Endothelial cell of umbilical vein (primary cell): Measurements from ENCODE around the gene APOF. TPM values are rescaled to one million over a fixed set of nuclear protein-coding genes. Genes with fewer than 3 reads are reported as not detected.

ENCODE experiments used
- BruUV-seq: library from RNA; stranded (reverse); fragments of 400-500 nt; replicated peaks from 2 replicates; lab custom pipeline; 2021; lab: Mats Ljungman, UMichigan
- CTCF ChIA-PET: fragments of 300-600, 350-600 bp; sonication (Branson Sonifier 250); formaldehyde crosslinking; loops from one replicate; lab custom pipeline; 2021; ENCODE audit warnings: antibody characterized with exemption, inconsistent platforms; lab: Charles Lee
- POLR2A ChIA-PET: fragments of 300-600, 350-600 bp; sonication (Branson Sonifier 250); formaldehyde crosslinking; loops from one replicate; lab custom pipeline; 2021; ENCODE audit warnings: antibody characterized with exemption, inconsistent platforms; lab: Charles Lee
- DNase-seq: peaks from one replicate; pipeline ENCODE4 v3.0.0-alpha.2; 2011; ENCODE audit warnings: low read depth, low spot score
- FAIRE-seq: peaks from 2 replicates; lab custom pipeline; 2011; peaks lifted over from hg19 to GRCh38; lab: Jason Lieb, UNC
- H2AFZ ChIP-seq: 2 replicates; pipeline ENCODE4 v1.6.0; 2012; ENCODE audit warnings: low read depth, low read length, control low read depth, inconsistent platforms
- H3K27ac ChIP-seq: 2 replicates; pipeline ENCODE4 v1.5.1; 2011; ENCODE audit warnings: low read depth, mild to moderate bottlenecking, control low read depth, low read length, moderate library complexity; ENCODE audit not compliant: insufficient read depth
- H3K27me3 ChIP-seq, 2 experiments: 2 replicates each; pipeline versions ENCODE4 v1.6.0 to v1.6.1; 2011; ENCODE audit warnings: low read length in 2 of 2, mixed read lengths in 1 of 2; ENCODE audit not compliant: control insufficient read depth in 2 of 2, insufficient read depth in 2 of 2
- H3K36me3 ChIP-seq, 2 experiments: 2 replicates in 1 of 2; 3 replicates in 1 of 2; pipeline ENCODE4 v1.5.1; 2011; ENCODE audit warnings: low read length in 2 of 2, mild to moderate bottlenecking in 1 of 2, moderate library complexity in 1 of 2; ENCODE audit not compliant: control insufficient read depth in 2 of 2, insufficient read depth in 2 of 2; ENCODE audit errors: extremely low read depth in 1 of 2
- H3K4me1 ChIP-seq: 3 replicates; pipeline ENCODE4 v1.5.1; 2011; ENCODE audit warnings: mild to moderate bottlenecking, low read length; ENCODE audit not compliant: control insufficient read depth, insufficient read depth; ENCODE audit errors: extremely low read depth
- H3K4me2 ChIP-seq: 2 replicates; pipeline ENCODE4 v1.6.1; 2011; ENCODE audit warnings: low read length, control low read depth, mixed read lengths; ENCODE audit not compliant: insufficient read depth
- H3K4me3 ChIP-seq, 3 experiments: fragments of 200-600 bp in 1 of 3; sonication (generic), shearing (Covaris generic) in 1 of 3; replicated peaks in 1 of 3; 2 replicates each; pipeline ENCODE4 v1.5.1; 2011 to 2016; ENCODE audit warnings: control low read depth in 3 of 3, low read length in 3 of 3, mild to moderate bottlenecking in 2 of 3, inconsistent platforms in 1 of 3, low read depth in 1 of 3, moderate library complexity in 1 of 3; ENCODE audit not compliant: insufficient read depth in 1 of 3
- H3K79me2 ChIP-seq: 2 replicates; pipeline ENCODE4 v1.6.0; 2012; ENCODE audit warnings: low read length, inconsistent platforms; ENCODE audit not compliant: control insufficient read depth, insufficient read depth
- H3K9ac ChIP-seq: replicated peaks from 2 replicates; pipeline ENCODE3; 2011; ENCODE audit warnings: low read length, control low read depth; ENCODE audit not compliant: insufficient read depth; ENCODE audit errors: extremely low read depth
- H3K9me1 ChIP-seq: replicated peaks from 3 replicates; pipeline ENCODE4 v1.6.0; 2011; ENCODE audit warnings: mild to moderate bottlenecking, low read length; ENCODE audit not compliant: control insufficient read depth, insufficient read depth; ENCODE audit errors: extremely low read depth
- H3K9me3 ChIP-seq: replicated peaks from 2 replicates; pipeline ENCODE4 v1.5.1; 2012; ENCODE audit warnings: low read length, inconsistent platforms; ENCODE audit not compliant: control insufficient read depth, insufficient read depth
- H4K20me1 ChIP-seq: replicated peaks from 2 replicates; pipeline ENCODE3; 2011; ENCODE audit warnings: mild to moderate bottlenecking, low read length; ENCODE audit not compliant: control insufficient read depth, insufficient read depth; ENCODE audit errors: extremely low read depth
- EZH2 ChIP-seq: IDR thresholded peaks from 2 replicates; pipeline ENCODE4 v1.6.1; 2012; ENCODE audit warnings: borderline replicate concordance, low read depth, mild to moderate bottlenecking, moderate library complexity, low read length, inconsistent platforms; ENCODE audit not compliant: severe bottlenecking
- FOS ChIP-seq: IDR thresholded peaks from 2 replicates; pipeline ENCODE4 v1.6.1; 2011; ENCODE audit warnings: mild to moderate bottlenecking, low read length, moderate library complexity, borderline replicate concordance; ENCODE audit not compliant: insufficient read depth
- GATA2 ChIP-seq: IDR thresholded peaks from 2 replicates; pipeline ENCODE4 v1.7.0; 2011; ENCODE audit warnings: low read depth, mild to moderate bottlenecking, moderate library complexity, mixed read lengths, low read length; ENCODE audit not compliant: insufficient read length, insufficient read depth
- JUN ChIP-seq: IDR thresholded peaks from 2 replicates; pipeline ENCODE4 v1.6.1; 2011; ENCODE audit warnings: borderline replicate concordance, low read depth; ENCODE audit not compliant: insufficient read length, insufficient read depth
- MYC ChIP-seq: IDR thresholded peaks from one replicate; pipeline ENCODE4 v1.6.1; 2011; ENCODE audit warnings: mild to moderate bottlenecking, low read depth, low read length
- POLR2A ChIP-seq: IDR thresholded peaks from 2 replicates; pipeline ENCODE4 v1.6.1; 2012; ENCODE audit warnings: low read depth, mild to moderate bottlenecking, control low read depth, low read length
- POLR2AphosphoS5 ChIP-seq: IDR thresholded peaks from 2 replicates; pipeline ENCODE4 v1.6.1; 2012; ENCODE audit warnings: low read depth, mild to moderate bottlenecking, control low read depth, low read length, moderate library complexity; ENCODE audit not compliant: insufficient read depth
- dilution Hi-C: fragments of 300-500 bp; cut with MboI; formaldehyde crosslinking; loops from one replicate; pipeline ENCODE4 v1.15.0; 2019; ENCODE audit warnings: low sequenced_read_pairs; ENCODE audit not compliant: extremely low pct_ligation_motif_present
- intact Hi-C: fragments of 100-400 bp; cut with micrococcal nuclease; formaldehyde crosslinking; loops from one replicate; pipeline ENCODE4 v1.10.0; 2022
- polyA plus RNA-seq, 4 experiments: library from polyadenylated mRNA; depleted of rRNA in 3 of 4; stranded (reverse) in 3 of 4; unstranded in 1 of 4; fragments of >200 nt; gene quantifications; 2 replicates each; pipeline versions ENCODE4 v1.2.1 to v1.2.3, GENCODE V29; 2011 to 2012; ENCODE audit warnings: missing spikeins in 1 of 4
- total RNA-seq: library from RNA; stranded (reverse); gene quantifications from 2 replicates; pipeline ENCODE4 v1.2.3, GENCODE V29; 2021
- TF ChIP-seq, protein P1 (sequence below): IDR thresholded peaks from 2 replicates; pipeline ENCODE4 v1.6.1; 2011; ENCODE audit not compliant: insufficient read depth, insufficient read length
- TF ChIP-seq, protein P2 (sequence below), 2 donors: IDR thresholded peaks; 1 replicate in 1 of 2; 2 replicates in 1 of 2; pipeline ENCODE4 v1.5.1; 2011; ENCODE audit warnings: low read length in 2 of 2, mild to moderate bottlenecking in 2 of 2, moderate library complexity in 2 of 2, control low read depth in 1 of 2, inconsistent platforms in 1 of 2, low read depth in 1 of 2; ENCODE audit not compliant: insufficient read depth in 1 of 2; ENCODE audit errors: extremely low read depth in 1 of 2

The APOF gene
- total and polyA plus RNA-seq, 2 donors (not counting 3 experiments of a cell fraction or from before 2014, with no cell fraction given) = not detected

DNA sequence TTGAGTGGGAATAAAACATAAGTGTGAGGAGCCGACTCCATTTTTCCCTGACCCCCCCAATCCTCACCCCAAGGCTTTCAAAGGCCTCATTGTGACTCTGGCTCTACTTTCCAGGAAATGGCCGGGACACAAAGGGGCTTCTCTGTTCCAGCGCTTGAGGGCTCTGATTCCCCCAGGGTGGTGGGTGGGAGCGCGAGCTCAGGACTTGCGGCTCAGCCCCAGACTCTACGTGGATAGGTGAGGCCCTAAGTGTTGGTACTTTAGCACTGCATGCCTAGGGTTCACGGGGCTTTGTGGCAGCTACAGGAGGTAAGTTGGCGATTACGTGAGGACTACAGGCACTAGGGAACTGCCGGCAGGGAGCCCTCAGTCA is 47.4 kb downstream of the APOF start:
- intact Hi-C loops (no loop called here), dilution Hi-C loops (no loop called here)

More for the DNA sequence above, 47.4 kb downstream of the APOF start:
- no peak for DNase-seq
- H2AFZ ChIP-seq = peak overlapping the region; percentile 72
- ChIA-PET CTCF (interaction anchor here (0.8 to 4.5 kb wide), 7 partner anchors 8 to 148 kb away, joined by 4 to 60 read pairs (median 8); partner anchors contain the start of genes PAN2, SMARCC2, STAT2 and TIMELESS), POLR2A (interaction anchor here (0.8 to 1.7 kb wide), 4 partner anchors 18 to 149 kb away, joined by 4 to 9 read pairs (median 6); partner anchors contain the start of genes PAN2, RNF41 and STAT2)
- peaks cover 3 to 5% of the 10 kb centered on the region in 2 experiments for H3K36me3 ChIP-seq
- TSS peak; percentile 51 for BruUV-seq
- H3K9ac ChIP-seq = peak overlapping the region; percentile 69
- TF ChIP-seq FOS (no peak), MYC (no peak), POLR2AphosphoS5 (no peak), GATA2 (no peak), JUN (no peak), POLR2A (no peak), EZH2 (no peak)
- TF ChIP-seq, protein P1, sequence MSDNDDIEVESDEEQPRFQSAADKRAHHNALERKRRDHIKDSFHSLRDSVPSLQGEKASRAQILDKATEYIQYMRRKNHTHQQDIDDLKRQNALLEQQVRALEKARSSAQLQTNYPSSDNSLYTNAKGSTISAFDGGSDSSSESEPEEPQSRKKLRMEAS = no peak
- TF ChIP-seq, protein P2, sequence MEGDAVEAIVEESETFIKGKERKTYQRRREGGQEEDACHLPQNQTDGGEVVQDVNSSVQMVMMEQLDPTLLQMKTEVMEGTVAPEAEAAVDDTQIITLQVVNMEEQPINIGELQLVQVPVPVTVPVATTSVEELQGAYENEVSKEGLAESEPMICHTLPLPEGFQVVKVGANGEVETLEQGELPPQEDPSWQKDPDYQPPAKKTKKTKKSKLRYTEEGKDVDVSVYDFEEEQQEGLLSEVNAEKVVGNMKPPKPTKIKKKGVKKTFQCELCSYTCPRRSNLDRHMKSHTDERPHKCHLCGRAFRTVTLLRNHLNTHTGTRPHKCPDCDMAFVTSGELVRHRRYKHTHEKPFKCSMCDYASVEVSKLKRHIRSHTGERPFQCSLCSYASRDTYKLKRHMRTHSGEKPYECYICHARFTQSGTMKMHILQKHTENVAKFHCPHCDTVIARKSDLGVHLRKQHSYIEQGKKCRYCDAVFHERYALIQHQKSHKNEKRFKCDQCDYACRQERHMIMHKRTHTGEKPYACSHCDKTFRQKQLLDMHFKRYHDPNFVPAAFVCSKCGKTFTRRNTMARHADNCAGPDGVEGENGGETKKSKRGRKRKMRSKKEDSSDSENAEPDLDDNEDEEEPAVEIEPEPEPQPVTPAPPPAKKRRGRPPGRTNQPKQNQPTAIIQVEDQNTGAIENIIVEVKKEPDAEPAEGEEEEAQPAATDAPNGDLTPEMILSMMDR (IDR thresholded peaks at IDR 0.05; ENCODE audit: extremely low read depth in 1 of 2, insufficient read depth in 1 of 2, low read depth in 1 of 2, low read length in 2 of 2) = no peak
- peak overlapping the region; percentile 56 for H3K4me2 ChIP-seq
- no peaks in the 10 kb centered on the region for H3K27me3 ChIP-seq
- peak overlapping the region; percentile 7 to 70 (median 57) for H3K4me3 ChIP-seq
- no peaks in the 10 kb centered on the region for H3K9me3 ChIP-seq
- H4K20me1 ChIP-seq = no peaks in the 10 kb centered on the region
- H3K79me2 ChIP-seq = peaks cover 13% of the 10 kb centered on the region
- peaks cover 9% of the 10 kb centered on the region for H3K4me1 ChIP-seq
- FAIRE-seq = no peak
- H3K27ac ChIP-seq = peak overlapping the region; percentile 63
- no peaks in the 10 kb centered on the region for H3K9me1 ChIP-seq
